ENCODE measurements around the gene PYGM. TPM values are rescaled to one million over a fixed set of nuclear protein-coding genes. Genes with fewer than 3 reads are reported as not detected.

Gene PYGM
- total and polyA plus RNA-seq, 2 donors (not counting 1 experiment from before 2014, with no cell fraction given) = 0.50 to 1.9 TPM

DNA sequence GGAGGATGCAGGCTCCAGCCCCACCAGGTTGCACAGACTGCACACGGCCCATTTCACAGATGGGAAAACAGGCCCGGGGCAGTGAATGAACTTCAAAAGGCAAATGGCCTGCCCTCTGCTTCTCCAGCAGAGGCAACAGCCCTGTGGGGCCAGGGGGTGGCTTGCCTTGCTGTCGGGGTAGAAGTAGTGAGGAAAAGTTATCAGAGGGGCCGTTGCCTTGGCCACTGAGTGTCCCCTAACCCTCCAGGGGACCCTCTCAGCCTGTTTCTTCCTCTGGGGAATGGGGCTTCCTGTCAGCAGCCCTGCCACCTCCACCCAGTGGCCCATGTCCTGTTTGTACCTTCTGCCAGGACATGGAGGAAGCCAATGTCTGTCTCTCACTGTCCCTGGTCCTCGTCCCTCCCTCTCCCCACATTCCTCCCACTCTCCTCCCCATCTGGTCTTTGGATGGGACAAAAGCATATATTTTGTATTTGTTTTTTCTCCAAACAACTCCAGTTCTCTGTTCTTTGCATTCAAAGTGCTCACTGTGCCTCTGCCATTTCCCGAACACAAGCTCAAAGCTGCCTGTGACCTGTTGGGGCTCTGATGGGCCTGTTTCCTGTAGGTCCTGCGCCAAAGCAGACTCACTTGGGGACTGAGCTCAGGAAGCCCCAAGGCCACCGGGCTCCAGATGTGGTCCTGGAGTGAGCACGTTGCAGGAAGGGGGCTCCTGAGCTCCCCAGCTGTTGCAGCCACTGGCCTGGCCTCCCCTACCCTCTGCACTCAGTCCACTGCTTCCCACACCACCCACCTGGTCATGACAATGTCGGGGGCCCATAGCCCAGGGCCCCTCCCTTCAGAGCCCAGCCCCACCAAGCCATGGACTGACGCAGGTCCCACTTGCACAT is 33.7 kb upstream of the PYGM start:
- no peaks in the 10 kb centered on the region for H4K20me1 ChIP-seq (ENCODE audit: control insufficient read depth, extremely low read depth, insufficient read depth, low read length)
- no peaks in the 10 kb centered on the region for H3K9me3 ChIP-seq (ENCODE audit: control insufficient read depth, insufficient read depth, low read depth, low read length)
- no peak overlapping the region for H3K4me2 ChIP-seq (ENCODE audit: extremely low read depth, insufficient read depth, low read length)
- peaks cover 4% of the 10 kb centered on the region for H3K36me3 ChIP-seq (ENCODE audit: control insufficient read depth, insufficient read depth, low read length)
- H3K27me3 ChIP-seq (ENCODE audit: control insufficient read depth, insufficient read depth, low read length) = no peaks in the 10 kb centered on the region
- no peaks in the 10 kb centered on the region for H3K79me2 ChIP-seq (ENCODE audit: control insufficient read depth, insufficient read depth, low read length)
- H3K27ac ChIP-seq (ENCODE audit: insufficient read depth, low read length) = no peak overlapping the region
- no peak overlapping the region for H3K9ac ChIP-seq (ENCODE audit: insufficient read depth, low read length)
- no peak for DNase-seq (ENCODE audit: low read depth in 2 of 2)
- TF ChIP-seq, protein P1, sequence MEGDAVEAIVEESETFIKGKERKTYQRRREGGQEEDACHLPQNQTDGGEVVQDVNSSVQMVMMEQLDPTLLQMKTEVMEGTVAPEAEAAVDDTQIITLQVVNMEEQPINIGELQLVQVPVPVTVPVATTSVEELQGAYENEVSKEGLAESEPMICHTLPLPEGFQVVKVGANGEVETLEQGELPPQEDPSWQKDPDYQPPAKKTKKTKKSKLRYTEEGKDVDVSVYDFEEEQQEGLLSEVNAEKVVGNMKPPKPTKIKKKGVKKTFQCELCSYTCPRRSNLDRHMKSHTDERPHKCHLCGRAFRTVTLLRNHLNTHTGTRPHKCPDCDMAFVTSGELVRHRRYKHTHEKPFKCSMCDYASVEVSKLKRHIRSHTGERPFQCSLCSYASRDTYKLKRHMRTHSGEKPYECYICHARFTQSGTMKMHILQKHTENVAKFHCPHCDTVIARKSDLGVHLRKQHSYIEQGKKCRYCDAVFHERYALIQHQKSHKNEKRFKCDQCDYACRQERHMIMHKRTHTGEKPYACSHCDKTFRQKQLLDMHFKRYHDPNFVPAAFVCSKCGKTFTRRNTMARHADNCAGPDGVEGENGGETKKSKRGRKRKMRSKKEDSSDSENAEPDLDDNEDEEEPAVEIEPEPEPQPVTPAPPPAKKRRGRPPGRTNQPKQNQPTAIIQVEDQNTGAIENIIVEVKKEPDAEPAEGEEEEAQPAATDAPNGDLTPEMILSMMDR (conservative IDR thresholded peaks at IDR 0.05 in 1 of 2, IDR thresholded peaks at IDR 0.05 in 1 of 2; ENCODE audit: low read depth in 1 of 2, low read length in 2 of 2) = no peak
- no peak for TF ChIP-seq EZH2 (IDR thresholded peaks at IDR 0.05; ENCODE audit: low read length, missing control alignments)
- no peak overlapping the region for H3K4me3 ChIP-seq (replicated peaks in 1 of 4; ENCODE audit: control extremely low read depth in 1 of 4, insufficient read depth in 1 of 4, low read depth in 3 of 4, low read length in 4 of 4)
- H2AFZ ChIP-seq (ENCODE audit: low read length) = no peak overlapping the region
- H3K4me1 ChIP-seq (ENCODE audit: control insufficient read depth, extremely low read depth, insufficient read depth, low read length) = no peaks in the 10 kb centered on the region

DNA sequence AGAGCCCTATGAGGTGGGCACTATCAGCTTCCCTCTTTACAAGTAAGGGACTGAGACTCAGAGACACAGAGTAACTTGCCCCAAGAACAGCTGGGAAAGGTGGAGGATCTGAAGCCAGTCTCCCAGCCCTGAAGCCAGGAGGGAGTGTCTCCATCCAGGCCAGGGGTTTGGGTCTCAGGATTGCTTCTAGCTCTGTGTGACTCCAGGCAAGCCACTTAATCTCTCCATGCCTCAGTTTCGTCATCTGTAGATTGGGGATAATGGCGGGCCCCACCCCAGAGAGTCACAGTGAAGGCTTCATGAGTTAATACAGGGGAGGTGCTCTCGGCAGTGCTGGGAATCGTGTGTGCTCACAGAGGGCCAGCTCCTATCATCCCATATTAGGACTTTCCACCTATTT is 32.7 kb upstream of the PYGM start:
- H3K27me3 ChIP-seq (ENCODE audit: control insufficient read depth, insufficient read depth, low read length) = no peaks in the 10 kb centered on the region
- no peak overlapping the region for H3K27ac ChIP-seq (ENCODE audit: insufficient read depth, low read length)
- H3K4me1 ChIP-seq (ENCODE audit: control insufficient read depth, extremely low read depth, insufficient read depth, low read length) = no peaks in the 10 kb centered on the region
- no peak overlapping the region for H2AFZ ChIP-seq (ENCODE audit: low read length)
- H3K4me3 ChIP-seq (replicated peaks in 1 of 4; ENCODE audit: control extremely low read depth in 1 of 4, insufficient read depth in 1 of 4, low read depth in 3 of 4, low read length in 4 of 4) = no peak overlapping the region
- no peak overlapping the region for H3K9ac ChIP-seq (ENCODE audit: insufficient read depth, low read length)
- H4K20me1 ChIP-seq (ENCODE audit: control insufficient read depth, extremely low read depth, insufficient read depth, low read length) = no peaks in the 10 kb centered on the region
- TF ChIP-seq EZH2 (IDR thresholded peaks at IDR 0.05; ENCODE audit: low read length, missing control alignments) = no peak
- TF ChIP-seq, protein P1 (conservative IDR thresholded peaks at IDR 0.05 in 1 of 2, IDR thresholded peaks at IDR 0.05 in 1 of 2; ENCODE audit: low read depth in 1 of 2, low read length in 2 of 2) = no peak
- H3K4me2 ChIP-seq (ENCODE audit: extremely low read depth, insufficient read depth, low read length) = no peak overlapping the region
- peaks cover 4% of the 10 kb centered on the region for H3K36me3 ChIP-seq (ENCODE audit: control insufficient read depth, insufficient read depth, low read length)
- no peaks in the 10 kb centered on the region for H3K79me2 ChIP-seq (ENCODE audit: control insufficient read depth, insufficient read depth, low read length)
- no peak for DNase-seq (ENCODE audit: low read depth in 2 of 2)
- no peaks in the 10 kb centered on the region for H3K9me3 ChIP-seq (ENCODE audit: control insufficient read depth, insufficient read depth, low read depth, low read length)

DNA sequence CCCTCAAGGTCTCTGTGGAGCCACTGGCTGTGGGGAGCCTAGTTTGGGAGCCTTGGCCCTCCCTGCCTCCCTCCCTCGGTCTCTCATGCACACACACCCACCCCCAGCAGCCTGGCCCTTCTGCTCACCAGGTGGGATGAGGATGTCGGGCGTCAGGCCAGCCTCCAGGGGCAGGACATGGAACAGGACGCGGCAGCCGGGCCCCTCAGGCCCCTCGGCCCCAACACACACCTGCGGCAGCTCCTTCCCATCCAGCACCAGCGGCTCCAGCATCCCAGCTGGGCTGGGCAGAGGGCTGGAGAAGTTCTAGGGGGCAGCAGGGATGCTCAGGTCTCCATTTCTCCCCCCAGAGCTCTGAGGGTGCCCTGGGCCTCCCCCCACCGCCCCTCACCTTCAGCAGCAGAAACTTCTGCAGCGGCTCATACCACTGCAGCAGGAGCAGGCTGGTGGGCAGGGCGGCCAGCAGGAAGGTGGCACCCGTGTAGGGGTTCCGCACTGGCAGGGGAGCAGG is 32.1 kb upstream of the PYGM start:
- H3K9ac ChIP-seq (ENCODE audit: insufficient read depth, low read length) = no peak overlapping the region
- no peak overlapping the region for H3K27ac ChIP-seq (ENCODE audit: insufficient read depth, low read length)
- H2AFZ ChIP-seq (ENCODE audit: low read length) = no peak overlapping the region
- H3K9me3 ChIP-seq (ENCODE audit: control insufficient read depth, insufficient read depth, low read depth, low read length) = no peaks in the 10 kb centered on the region
- H3K4me2 ChIP-seq (ENCODE audit: extremely low read depth, insufficient read depth, low read length) = no peak overlapping the region
- no peaks in the 10 kb centered on the region for H4K20me1 ChIP-seq (ENCODE audit: control insufficient read depth, extremely low read depth, insufficient read depth, low read length)
- no peaks in the 10 kb centered on the region for H3K27me3 ChIP-seq (ENCODE audit: control insufficient read depth, insufficient read depth, low read length)
- DNase-seq (ENCODE audit: low read depth in 2 of 2) = no peak
- no peaks in the 10 kb centered on the region for H3K79me2 ChIP-seq (ENCODE audit: control insufficient read depth, insufficient read depth, low read length)
- peaks cover 2% of the 10 kb centered on the region for H3K36me3 ChIP-seq (ENCODE audit: control insufficient read depth, insufficient read depth, low read length)
- H3K4me1 ChIP-seq (ENCODE audit: control insufficient read depth, extremely low read depth, insufficient read depth, low read length) = no peaks in the 10 kb centered on the region
- H3K4me3 ChIP-seq (replicated peaks in 1 of 4; ENCODE audit: control extremely low read depth in 1 of 4, insufficient read depth in 1 of 4, low read depth in 3 of 4, low read length in 4 of 4) = no peak overlapping the region
- no peak for TF ChIP-seq EZH2 (IDR thresholded peaks at IDR 0.05; ENCODE audit: low read length, missing control alignments)
- TF ChIP-seq, protein P1 (conservative IDR thresholded peaks at IDR 0.05 in 1 of 2, IDR thresholded peaks at IDR 0.05 in 1 of 2; ENCODE audit: low read depth in 1 of 2, low read length in 2 of 2) = no peak

Data from fibroblast of lung (primary cell).